GM12878 (cell line): ENCODE data around the gene ZP2. TPM values are rescaled to one million over a fixed set of nuclear protein-coding genes. Genes with fewer than 3 reads are reported as not detected.
"Not testable (repeated sequence)": the region's sequence is repeated elsewhere in the genome, so short reads cannot be mapped to it uniquely, and the experiment has no call there.

Source experiments
- ATAC-seq: fragments of 200-7000 bp; cut with Tn5 transposase; 3 replicates; pipeline ENCODE4 v1.9.1; 2020; ENCODE audit warnings: mild to moderate bottlenecking, moderate library complexity
- BruUV-seq: library from RNA; stranded (reverse); fragments of 400-500 nt; replicated peaks from 2 replicates; lab custom pipeline; 2021; lab: Mats Ljungman, UMichigan
- CTCF ChIA-PET: fragments of 300-600 bp; sonication (Branson Sonifier 250); formaldehyde crosslinking; extraction: SDS; loops from one replicate; lab custom pipeline; 2021; ENCODE audit warnings: inconsistent platforms; lab: Yijun Ruan, JAX
- POLR2A ChIA-PET: fragments of 350-600 bp; formaldehyde crosslinking; extraction: SDS; loops from one replicate; lab custom pipeline; 2021; ENCODE audit warnings: inconsistent platforms; lab: Charles Lee
- RAD21 ChIA-PET: fragments of 300-600 bp; sonication (Branson Sonifier 250); formaldehyde crosslinking; loops from one replicate; lab custom pipeline; 2023; ENCODE audit warnings: antibody characterized with exemption; ENCODE audit not compliant: unreplicated experiment; lab: Charles Lee
- SMC1A ChIA-PET: fragments of 300-600 bp; sonication (Branson Sonifier 250); formaldehyde crosslinking; loops from one replicate; lab custom pipeline; 2023; ENCODE audit not compliant: unreplicated experiment, uncharacterized antibody; lab: Charles Lee
- DNase-seq: peaks from one replicate; pipeline ENCODE4 v3.0.0-alpha.2; 2011; ENCODE audit warnings: low read depth, low spot score
- FAIRE-seq: peaks from 3 replicates; lab custom pipeline; 2011; peaks lifted over from hg19 to GRCh38; lab: Jason Lieb, UNC
- H2AFZ ChIP-seq: 2 replicates; pipeline ENCODE4 v1.6.0; 2011; ENCODE audit warnings: low read depth, low read length, control low read depth; ENCODE audit not compliant: control insufficient read depth
- H3K27ac ChIP-seq: 2 replicates; pipeline ENCODE4 v1.5.1; 2011; ENCODE audit warnings: control low read depth; ENCODE audit not compliant: control insufficient read depth, insufficient read depth
- H3K27me3 ChIP-seq, 2 experiments: replicated peaks in 1 of 2; 2 replicates each; pipeline versions ENCODE4 v1.6.0 to v1.6.1; 2011; ENCODE audit warnings: low read length in 1 of 2; ENCODE audit not compliant: control insufficient read depth in 2 of 2, insufficient read depth in 2 of 2
- H3K36me3 ChIP-seq, 2 experiments: 2 replicates each; pipeline ENCODE4 v1.5.1; 2011; ENCODE audit warnings: low read length in 1 of 2; ENCODE audit not compliant: control insufficient read depth in 2 of 2, insufficient read depth in 2 of 2
- H3K4me1 ChIP-seq: 2 replicates; pipeline ENCODE4 v1.6.1; 2011; ENCODE audit warnings: mild to moderate bottlenecking, low read length, moderate library complexity, mixed read lengths; ENCODE audit not compliant: control insufficient read depth, insufficient read depth
- H3K4me2 ChIP-seq: 2 replicates; pipeline ENCODE4 v1.6.0; 2011; ENCODE audit warnings: control low read depth; ENCODE audit not compliant: control insufficient read depth, insufficient read depth
- H3K4me3 ChIP-seq: fragments of 200-600 bp; sonication (generic); 2 replicates; pipeline ENCODE4 v1.5.1; 2016
- H3K79me2 ChIP-seq: 2 replicates; pipeline ENCODE4 v1.6.0; 2011; ENCODE audit warnings: low read length; ENCODE audit not compliant: control insufficient read depth, insufficient read depth
- H3K9ac ChIP-seq: 2 replicates; pipeline ENCODE4 v1.8.0; 2011; ENCODE audit warnings: low read length, control low read depth, mixed read lengths; ENCODE audit not compliant: control insufficient read depth, insufficient read depth
- H3K9me3 ChIP-seq: replicated peaks from 3 replicates; pipeline ENCODE4 v1.5.1; 2011; ENCODE audit warnings: mild to moderate bottlenecking, low read length; ENCODE audit not compliant: control insufficient read depth, insufficient read depth
- H4K20me1 ChIP-seq: 2 replicates; pipeline ENCODE4 v1.6.0; 2011; ENCODE audit not compliant: control insufficient read depth, insufficient read depth
- CHD1 ChIP-seq: IDR thresholded peaks from 2 replicates; pipeline ENCODE4 v1.6.1; 2012; ENCODE audit warnings: low read depth, low read length, improper control_type of control experiment
- CREM ChIP-seq: IDR thresholded peaks from 2 replicates; pipeline ENCODE4 v1.6.1; 2014; ENCODE audit warnings: antibody characterized with exemption, low read depth
- NKRF ChIP-seq: fragments of 450-650 bp; conservative IDR thresholded peaks from 2 replicates; pipeline ENCODE4 v1.6.1; 2017; ENCODE audit warnings: mild to moderate bottlenecking, moderate library complexity
- TBL1XR1 ChIP-seq: IDR thresholded peaks from 2 replicates; pipeline ENCODE4 v1.6.1; 2012; ENCODE audit warnings: low read depth, low read length, improper control_type of control experiment
- ZBTB40 ChIP-seq: fragments of 450-650 bp; IDR thresholded peaks from 2 replicates; pipeline ENCODE4 v1.6.1; 2016; ENCODE audit warnings: mild to moderate bottlenecking, moderate library complexity, borderline replicate concordance
- WGBS: methylation state at CpG from one replicate; pipeline ENCODE4 v1.1.6; 2016; ENCODE audit warnings: low lambda C conversion rate; ENCODE audit not compliant: insufficient replicate concordance, insufficient coverage; ENCODE audit errors: missing lambda C conversion rate; 5-methylcytosine and 5-hydroxymethylcytosine counted together
- in situ Hi-C: fragments of 300-500 bp; cut with MboI; formaldehyde crosslinking; loops from 9 replicates; pipeline ENCODE4 v1.14.3; 2018; ENCODE audit warnings: mixed read lengths
- intact Hi-C: fragments of 100-400 bp; cut with micrococcal nuclease; formaldehyde crosslinking; loops from one replicate; pipeline ENCODE4 v1.14.2; 2022; ENCODE audit not compliant: unreplicated experiment
- polyA plus RNA-seq, 11 experiments: library from polyadenylated mRNA; depleted of rRNA in 4 of 11; unstranded in 6 of 11; stranded (reverse) in 5 of 11; fragments of >200 nt; fragmentation: Nextera tagmentation in 4 of 11; fragmentation: Illumina TruSeq in 1 of 11; extraction: Ambion mirVana in 4 of 11; extraction: Trizol in 1 of 11; gene quantifications; 1 replicate in 1 of 11; 2 replicates in 10 of 11; pipeline versions ENCODE4 v1.2.1 to v1.2.3, GENCODE V29; 2011 to 2016; ENCODE audit warnings: inconsistent platforms in 2 of 11, missing spikeins in 2 of 11, low read depth in 1 of 11
- total RNA-seq, 4 experiments: library from RNA; depleted of rRNA in 3 of 4; stranded (reverse); fragments of >200 nt in 3 of 4; fragmentation: Illumina TruSeq in 1 of 4; extraction: Trizol in 1 of 4; gene quantifications; 2 replicates each; pipeline versions ENCODE4 v1.2.1 to v1.2.3, GENCODE V29; 2013 to 2021

The ZP2 gene
- total and polyA plus RNA-seq, 10 of the 15 experiments (the other 5 are each of a cell fraction or from before 2014, with no cell fraction given), result 0.11 to 0.33 (median 0.16) TPM; not detected in 1

DNA sequence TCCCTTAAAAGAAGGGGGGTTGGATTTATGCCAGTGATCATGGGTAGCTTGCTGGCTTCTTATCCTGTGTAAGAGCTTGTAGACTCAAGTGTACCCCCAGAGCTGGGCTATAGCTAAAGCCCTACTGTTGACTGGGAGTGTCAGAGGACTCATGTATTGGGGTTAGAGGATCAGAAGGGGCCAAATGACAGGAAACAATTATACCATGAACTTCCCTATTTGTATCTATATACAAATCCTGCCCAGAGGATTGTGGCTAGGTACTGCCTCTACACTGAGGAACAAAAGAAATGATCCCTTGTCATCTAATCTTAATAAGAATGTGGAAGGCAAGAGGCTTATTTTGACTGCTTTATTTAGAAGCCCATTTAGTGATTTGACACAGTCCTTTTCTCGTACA lies 14.3 kb downstream of the ZP2 start (continued):
- TF ChIP-seq CHD1, result no peak
- TF ChIP-seq ZBTB40, result no peak
- TF ChIP-seq NKRF, result no peak
- TF ChIP-seq TBL1XR1, result no peak
- TF ChIP-seq CREM, result no peak

- ATAC-seq, H3K36me3 ChIP-seq, DNase-seq, in situ Hi-C loops, H3K9me3 ChIP-seq, H3K4me3 ChIP-seq, H3K27me3 ChIP-seq, H3K79me2 ChIP-seq, BruUV-seq, FAIRE-seq, H3K9ac ChIP-seq, H2AFZ ChIP-seq, H3K4me2 ChIP-seq, H3K27ac ChIP-seq, intact Hi-C loops, H4K20me1 ChIP-seq, POLR2A ChIA-PET, H3K4me1 ChIP-seq: not testable (repeated sequence)
- SMC1A ChIA-PET, result interaction anchor here (1.4 to 1.8 kb wide), 4 partner anchors 19 to 105 kb away, joined by 3 to 6 read pairs (median 4); no protein-coding TSS in a partner anchor
- RAD21 ChIA-PET, result interaction anchor here (0.8 to 1.5 kb wide), 3 partner anchors 80 to 105 kb away, joined by 3 to 5 read pairs (median 4); no protein-coding TSS in a partner anchor
- WGBS, result 73% methylated on average over 8 of the region's 8 CpGs
- CTCF ChIA-PET, result interaction anchor here (0.6 to 3.4 kb wide), 3 partner anchors 105 to 1122 kb away, joined by 3 to 14 read pairs (median 4); no protein-coding TSS in a partner anchor
Observed at GRCh38 chr16:21195330-21195729, 16.0 kb downstream of the ZP2 start.
